GM21529 (cell line): Measurements from ENCODE around the gene CD160.
"Not testable (repeated sequence)": the region's sequence is repeated elsewhere in the genome, so short reads cannot be mapped to it uniquely, and the experiment has no call there.

Source experiments
- ATAC-seq: cut with Tn5 transposase; IDR thresholded peaks from one replicate; pipeline ENCODE4 v1.9.1; 2021; ENCODE audit not compliant: unreplicated experiment

The CD160 gene

DNA sequence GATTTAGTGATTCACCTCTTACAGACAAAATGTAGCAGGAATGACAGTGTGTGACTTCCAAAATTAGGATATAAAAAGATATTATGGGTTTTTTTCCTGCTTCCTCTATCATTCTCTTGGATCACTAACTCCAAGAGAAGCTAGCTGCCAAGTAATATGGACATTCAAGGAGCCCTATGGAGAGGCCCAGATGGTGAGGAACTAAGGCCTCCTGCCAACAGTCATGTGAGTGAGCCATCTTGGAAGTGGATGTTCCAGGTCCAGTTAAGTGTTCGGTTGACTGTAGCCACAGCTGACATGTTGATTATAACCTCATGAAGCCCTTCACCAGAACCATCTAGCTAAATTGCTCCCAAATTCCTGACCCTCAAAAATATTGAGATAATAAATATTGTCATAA is 38.8 kb downstream of the CD160 start:
- ATAC-seq, result no peak

DNA sequence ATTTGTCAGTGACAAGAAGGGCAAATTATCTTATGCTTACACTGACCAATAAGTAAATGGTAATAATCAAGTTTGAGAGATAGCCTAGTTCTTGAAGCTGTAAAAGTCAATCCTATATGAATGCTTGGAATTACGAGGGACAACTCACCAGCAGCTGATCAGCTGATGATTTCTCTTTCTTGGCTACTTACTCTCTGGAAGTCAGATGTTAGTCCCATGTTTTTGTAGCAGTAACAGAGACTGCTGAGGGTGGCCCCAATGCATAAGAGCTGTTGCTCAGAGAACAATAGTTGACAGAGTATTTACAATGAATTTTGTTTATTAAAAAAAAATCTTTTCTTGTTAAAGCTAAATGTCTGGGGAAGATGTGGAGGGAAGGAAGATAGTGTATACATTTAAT is 39.3 kb downstream of the CD160 start:
- no peak for ATAC-seq

DNA sequence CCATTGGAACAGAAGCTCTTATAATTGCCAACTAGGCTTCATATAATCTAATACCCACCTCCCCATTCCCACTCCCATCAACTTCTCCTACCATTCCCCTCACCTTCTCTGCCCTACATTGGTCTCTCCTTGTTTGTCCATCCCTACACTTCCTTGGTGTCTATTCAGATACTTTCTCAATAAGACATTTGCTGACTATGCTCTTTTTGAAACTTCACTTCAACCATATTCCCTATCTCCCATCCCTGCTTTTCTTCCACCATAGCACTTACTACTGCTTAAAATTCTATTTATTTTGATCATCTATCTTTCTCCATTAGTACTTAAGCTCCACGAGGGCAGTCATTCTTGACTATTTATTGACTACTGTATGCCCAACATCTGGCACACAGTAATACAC is 40.4 kb downstream of the CD160 start:
- ATAC-seq, result no peak

DNA sequence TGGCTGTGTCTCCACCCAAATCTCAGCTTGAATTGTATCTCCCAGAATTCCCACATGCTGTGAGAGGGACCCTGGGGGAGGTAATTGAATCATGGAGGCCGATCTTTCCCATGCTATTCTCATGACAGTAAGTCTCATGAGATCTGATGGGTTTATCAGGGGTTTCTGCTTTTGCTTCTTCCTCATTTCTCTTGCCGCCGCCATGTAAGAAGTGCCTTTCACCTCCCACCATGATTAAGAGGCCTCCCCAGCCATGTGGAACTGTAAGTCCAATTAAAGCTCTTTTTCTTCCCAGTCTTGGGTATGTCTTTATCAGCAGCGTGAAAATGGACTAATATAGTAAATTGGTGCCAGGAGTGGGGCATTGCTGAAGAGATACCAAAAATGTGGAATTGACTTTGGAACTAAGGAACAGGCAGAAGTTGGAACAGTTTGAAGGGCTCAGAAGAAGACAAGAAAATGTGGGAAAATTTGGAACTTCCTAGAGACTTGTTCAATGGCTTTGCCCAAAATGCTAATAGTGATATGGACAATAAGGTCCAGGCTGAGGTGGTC is 41.2 kb downstream of the CD160 start:
- ATAC-seq, result not testable (repeated sequence)

DNA sequence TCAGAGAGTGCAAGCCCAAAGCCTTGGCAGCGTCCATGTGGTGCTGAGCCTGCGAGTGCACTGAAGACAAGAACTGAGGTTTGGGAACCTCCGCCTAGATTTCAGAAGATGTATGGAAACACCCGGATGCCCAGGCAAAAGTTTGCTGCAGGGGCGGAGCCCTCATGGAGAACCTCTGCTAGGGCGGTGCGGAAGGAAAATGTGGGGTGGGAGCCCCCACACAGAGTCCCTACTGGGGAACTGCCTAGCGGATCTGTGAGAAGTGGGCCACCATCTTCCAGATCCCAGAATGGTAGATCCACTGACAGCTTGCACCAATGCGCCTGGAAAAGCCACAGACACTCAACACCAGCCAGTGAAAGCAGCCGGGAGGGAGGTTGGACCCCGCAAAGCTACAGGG is 42.2 kb downstream of the CD160 start:
- not testable (repeated sequence) for ATAC-seq

DNA sequence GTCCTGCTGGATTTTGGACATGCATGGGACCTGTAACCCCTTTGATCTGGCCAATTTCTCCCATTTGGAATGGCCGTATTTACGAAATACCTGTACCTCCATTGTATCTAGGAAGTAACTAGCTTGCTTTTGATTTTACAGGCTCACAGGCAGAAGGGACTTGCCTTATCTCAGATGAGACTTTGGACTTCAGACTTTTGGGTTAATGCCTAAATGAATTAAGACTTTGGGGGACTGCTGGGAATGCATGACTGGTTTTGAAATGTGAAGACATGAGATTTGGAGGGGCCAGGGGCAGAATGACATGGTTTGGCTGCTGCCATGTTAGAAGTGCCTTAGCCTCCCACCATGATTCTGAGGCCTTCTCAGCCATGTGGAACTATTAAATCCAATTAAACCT is 42.7 kb downstream of the CD160 start:
- not testable (repeated sequence) for ATAC-seq

DNA sequence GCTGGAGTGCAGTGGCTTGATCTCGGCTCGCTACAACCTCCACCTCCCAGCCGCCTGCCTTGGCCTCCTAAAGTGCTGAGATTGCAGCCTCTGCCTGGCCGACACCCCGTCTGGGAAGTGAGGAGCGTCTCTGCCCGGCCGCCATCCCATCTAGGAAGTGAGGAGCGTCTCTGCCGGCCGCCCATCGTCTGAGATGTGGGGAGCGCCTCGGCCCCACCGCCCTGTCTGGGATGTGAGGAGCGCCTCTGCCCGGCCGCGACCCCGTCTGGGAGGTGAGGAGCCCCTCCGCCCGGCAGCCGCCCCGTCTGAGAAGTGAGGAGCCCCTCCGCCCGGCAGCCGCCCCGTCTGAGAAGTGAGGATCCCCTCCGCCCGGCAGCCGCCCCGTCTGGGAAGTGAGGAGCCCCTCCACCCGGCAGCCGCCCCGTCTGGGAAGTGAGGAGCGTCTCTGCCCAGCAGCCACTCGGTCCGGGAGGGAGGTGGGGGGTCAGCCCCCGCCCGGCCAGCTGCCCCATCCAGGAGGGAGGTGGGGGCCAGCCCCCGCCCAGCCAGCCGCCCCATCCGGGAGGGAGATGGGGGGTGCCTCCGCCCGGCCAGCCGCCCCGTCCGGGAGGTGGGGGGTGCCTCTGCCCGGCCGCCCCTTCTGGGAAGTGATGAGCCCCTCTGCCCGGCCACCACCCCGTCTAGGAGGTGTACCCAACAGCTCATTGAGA is 45.1 kb downstream of the CD160 start:
- ATAC-seq, result not testable (repeated sequence)

DNA sequence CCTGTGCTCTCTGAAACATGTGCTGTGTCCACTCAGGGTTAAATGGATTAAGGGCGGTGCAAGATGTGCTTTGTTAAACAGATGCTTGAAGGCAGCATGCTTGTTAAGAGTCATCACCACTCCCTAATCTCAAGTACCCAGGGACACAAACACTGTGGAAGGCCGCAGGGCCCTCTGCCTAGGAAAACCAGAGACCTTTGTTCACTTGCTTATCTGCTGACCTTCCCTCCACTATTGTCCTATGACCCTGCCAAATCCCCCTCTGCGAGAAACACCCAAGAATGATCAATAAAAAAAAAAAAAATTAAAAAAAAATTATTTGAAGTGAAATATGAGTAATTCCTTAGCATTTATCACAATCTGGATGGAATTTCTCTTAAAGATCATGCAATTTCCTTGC is 45.8 kb downstream of the CD160 start:
- ATAC-seq, result not testable (repeated sequence)

DNA sequence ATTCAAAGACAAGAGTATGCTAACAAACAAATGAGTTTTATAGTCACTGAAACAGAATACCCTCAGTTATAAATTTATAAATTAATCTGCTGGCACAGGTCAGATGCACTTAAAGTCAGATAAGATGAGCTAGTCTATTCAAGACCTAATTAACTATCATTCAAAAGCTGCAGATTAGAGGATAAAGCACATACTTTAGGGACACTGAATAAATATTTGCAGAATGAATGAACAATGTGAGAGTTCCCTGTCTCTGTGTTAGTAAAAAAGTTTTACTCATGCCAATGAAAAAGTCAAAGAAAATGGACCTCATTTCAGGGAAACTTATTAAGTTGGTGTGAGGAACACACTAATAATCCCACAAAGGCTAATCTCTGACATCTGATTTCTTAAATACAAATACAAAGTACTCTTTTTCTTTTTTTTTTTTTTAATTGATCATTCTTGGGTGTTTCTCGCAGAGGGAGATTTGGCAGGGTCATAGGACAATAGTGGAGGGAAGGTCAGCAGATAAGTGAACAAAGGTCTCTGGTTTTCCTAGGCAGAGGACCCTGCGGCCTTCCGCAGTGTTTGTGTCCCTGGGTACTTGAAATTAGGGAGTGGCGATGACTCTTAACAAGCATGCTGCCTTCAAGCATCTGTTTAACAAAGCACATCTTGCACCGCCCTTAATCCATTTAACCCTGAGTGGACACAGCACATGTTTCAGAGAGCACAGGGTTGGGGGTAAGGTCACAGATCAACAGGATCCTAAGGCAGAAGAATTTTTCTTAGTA is 46.5 kb downstream of the CD160 start:
- not testable (repeated sequence) for ATAC-seq

DNA sequence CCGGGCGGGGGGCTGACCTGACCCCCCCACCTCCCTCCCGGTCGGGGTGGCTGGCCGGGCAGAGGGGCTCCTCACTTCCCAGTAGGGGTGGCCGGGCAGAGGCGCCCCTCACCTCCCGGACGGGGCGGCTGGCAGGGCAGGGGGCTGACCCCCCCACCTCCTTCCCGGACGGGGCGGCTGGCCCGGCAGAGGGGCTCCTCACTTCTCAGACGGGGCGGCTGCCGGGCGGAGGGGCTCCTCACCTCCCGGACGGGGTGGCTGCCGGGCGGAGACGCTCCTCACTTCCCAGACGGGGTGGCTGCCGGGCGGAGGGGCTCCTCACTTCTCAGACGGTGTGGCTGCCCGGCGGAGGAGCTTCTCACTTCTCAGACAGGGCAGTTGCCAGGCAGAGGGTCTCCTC is 47.6 kb downstream of the CD160 start:
- not testable (repeated sequence) for ATAC-seq

DNA sequence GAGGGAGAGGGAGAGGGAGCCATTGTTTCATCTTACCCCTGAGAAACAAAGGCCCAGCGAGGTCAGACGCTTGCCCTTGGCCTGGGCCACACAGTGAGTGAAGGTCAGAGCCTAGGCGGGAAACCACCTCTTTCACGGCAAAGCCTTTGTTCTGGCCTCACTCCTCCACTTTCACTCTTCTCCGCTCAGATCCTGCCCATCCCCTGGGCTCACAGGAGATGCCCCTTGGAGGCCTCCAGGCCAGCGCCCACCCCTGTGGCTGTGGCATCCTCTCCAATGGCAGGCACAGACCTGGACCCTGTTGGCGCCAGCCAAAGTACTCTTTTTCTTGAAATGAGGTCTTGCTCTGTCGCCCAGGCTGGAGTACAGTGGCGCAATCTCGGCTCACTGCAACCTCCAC is 48.7 kb downstream of the CD160 start:
- not testable (repeated sequence) for ATAC-seq

DNA sequence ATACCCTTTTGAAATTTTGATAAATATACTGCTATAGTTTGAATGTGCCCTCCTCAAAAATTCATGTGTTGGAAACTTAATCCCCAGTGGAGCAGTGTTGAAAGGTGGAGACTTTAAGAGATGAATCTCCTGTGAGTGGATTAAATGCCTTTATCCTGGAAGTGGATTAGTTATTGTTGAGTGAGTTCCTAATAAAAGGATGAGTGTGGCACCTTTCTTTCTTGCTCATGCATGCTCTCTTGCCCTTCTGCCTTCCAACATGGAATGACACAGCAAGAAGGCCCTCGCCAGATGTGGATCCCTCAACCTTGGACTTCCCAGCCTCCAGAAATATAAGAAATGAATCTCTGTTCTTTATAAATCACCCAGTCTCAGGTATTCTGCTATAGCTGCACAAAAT is 51.8 kb downstream of the CD160 start:
- ATAC-seq, result no peak

DNA sequence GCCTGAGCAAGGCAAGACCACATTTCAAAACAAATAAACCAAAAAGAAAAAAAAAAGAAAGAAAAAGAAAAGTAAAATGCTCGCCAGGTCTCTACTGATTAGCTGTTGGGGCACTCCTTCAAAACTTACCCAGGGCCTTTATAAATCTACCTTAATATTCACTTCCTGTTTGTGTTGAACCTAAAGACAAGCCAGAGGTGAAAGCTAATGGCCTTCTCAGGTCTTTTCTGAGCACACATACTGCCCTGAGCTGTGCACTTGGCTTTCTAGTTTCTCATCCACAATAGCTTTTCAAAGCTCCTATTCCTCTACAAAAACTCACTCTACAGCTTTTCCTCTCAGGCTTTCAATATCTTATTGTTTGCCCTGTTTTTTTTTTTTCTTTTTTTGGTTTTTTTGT is 54.1 kb downstream of the CD160 start:
- ATAC-seq, result no peak

DNA sequence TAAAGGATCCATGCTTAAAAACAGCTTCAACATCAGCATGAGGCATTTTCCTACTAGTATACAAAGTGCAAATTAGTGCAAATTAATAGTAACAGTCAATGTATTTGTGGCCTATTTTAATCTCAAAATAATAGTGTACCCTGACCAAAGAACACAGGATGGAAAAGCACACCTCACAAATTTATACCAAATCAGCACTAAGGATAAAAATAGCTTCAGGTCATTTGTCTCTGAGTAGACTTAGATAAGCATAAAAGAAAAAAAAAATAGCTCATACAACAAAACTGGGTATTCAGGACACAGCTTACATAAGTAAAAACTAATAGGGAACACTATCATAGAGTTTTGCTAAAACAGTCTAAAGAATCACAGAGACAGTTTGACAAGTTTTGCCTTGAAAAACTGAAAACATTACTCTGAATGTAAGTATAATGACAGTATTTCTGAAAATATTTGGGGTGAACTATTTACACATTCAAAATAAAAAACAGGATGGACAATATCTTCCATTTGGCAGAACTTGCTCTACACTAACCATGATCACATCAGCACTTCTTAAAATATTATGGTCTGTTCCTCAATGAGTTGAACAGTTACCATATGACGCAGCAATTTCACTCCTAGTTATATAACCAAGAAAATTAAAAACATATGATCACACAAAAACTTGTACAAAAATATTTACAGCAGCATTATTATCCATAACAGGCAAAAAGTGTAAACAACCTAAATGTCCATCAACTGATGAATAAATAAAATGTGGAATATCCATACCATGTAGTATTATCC is 58.3 kb downstream of the CD160 start:
- ATAC-seq, result no peak

DNA sequence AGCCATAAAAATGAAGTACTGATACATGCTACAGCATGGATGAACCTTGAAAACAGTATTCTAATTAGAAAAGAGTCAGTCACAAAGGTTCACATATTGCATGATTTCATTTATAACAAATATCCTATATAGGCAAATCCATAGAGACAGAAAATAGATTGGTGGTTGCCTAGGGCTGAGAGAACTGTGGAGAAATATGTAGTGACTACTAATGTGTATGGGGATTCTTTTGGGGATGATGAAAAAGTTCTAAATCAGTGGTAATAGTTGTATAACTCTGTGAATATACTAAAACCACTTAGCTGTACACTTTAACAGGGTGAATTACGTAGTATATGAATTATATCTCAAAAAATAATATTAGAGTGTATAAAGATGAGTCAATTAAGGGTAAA is 58.8 kb downstream of the CD160 start:
- no peak for ATAC-seq

DNA sequence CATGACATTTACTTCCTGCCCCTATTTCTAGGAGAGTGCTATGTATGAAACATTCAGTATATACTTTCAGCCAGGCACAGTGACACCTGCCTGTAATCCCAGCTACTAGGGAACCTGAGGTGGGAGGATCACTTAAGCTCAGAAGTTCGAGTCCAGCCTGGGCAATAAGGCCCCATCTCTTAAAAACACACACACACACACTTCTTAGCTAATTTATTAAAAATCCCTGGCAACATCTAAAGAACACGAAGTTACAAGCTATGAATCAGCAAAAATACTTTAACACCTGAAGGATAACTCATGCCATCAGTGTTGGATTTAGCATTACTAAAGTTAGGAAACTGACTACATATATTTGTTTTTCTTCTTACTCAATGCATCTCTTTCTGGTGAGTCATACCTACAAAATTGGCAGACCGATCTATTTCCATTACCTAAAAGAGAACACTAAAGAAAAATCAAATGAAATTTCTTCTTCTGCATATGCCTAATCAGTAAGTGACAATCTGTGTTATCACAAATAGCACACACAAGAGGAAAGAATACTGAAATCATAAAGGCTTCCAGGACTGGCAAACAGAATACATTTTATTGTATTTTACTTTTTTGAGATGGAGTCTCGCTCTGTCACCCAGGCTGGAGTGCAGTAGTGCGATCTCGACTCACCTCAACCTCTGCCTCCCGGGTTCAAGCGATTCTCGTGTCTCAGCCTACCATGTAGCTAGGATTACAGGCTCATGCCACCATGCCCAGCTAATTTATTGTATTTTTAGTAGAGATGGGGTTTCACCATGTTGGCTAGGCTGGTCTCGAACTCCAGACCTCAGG is 63.2 kb downstream of the CD160 start:
- ATAC-seq, result no peak

DNA sequence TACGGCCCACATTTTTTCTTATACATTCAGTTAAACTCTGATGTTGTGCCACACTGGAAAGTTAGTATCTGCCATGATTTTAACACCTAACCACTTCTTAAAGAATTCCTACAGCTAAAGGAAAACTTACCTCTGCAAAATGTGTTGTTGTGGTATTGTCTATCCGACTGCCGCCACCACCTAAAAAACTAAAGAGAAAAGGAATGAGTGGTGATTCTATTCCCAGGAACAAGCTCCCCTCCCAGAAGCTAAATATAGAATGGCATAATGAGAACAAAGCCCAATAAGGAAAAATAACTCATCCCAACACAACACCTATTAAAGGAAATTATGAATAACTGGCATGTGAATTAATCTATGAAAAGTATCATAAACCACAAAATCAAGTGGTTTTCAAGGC is 65.1 kb downstream of the CD160 start:
- ATAC-seq, result no peak

DNA sequence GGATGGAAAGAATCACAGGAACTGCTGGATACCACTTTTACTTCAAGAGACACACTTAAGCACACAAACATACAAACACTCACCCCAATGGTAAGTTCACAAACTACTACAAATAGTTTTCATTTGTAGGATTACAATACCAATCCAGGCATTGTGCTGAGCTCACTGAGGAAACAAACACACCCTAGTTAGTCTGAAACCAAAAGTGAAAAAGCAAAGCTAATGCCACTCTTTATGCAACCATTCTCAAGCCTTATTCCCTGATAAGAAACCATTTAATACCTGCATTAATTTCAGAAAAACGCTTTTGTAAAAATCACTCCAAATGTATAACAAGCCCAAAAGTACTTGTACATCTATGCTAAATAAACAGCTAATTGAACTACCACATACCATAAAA is 66.2 kb downstream of the CD160 start:
- no peak for ATAC-seq

DNA sequence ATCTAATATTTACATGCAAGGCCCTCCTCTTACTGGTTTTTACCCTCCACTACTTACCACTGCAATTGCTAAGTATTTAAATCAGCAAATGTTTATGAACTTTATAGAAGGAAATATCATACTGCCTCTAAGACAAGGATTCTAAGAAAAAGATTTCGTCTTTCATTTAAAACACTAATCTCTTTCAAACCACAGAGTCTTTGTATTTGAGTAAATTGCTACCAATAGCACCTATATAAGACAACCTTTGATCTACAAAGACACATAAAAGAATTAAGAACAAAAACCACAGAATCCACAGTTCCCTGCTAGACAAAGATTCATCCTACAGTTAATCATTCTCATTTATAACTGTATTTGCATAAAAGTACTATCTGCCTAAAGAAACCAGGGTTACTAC is 67.0 kb downstream of the CD160 start:
- ATAC-seq, result no peak

DNA sequence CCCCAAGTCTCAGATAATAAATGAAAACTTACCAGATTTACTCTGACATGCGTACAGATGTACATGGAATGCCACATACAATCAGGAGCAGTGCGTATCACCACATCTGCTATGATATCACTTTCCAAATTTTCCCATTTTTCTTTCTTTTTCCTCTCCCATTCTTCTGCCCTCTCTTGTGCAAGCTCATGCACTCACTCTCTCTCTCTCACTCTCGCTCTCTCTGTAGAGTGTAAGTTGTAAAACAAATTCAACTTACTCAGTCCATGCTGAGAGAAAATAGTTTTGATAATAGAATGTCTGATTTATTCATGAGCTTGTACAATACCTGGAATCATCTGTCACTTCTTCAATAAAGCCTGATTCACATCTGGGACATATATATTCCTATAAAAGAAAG is 69.3 kb downstream of the CD160 start:
- ATAC-seq, result no peak
